HG03064 (cell line): ENCODE measurements around the gene LHX4.

Source experiments
- ATAC-seq: cut with Tn5 transposase; IDR thresholded peaks from one replicate; pipeline ENCODE4 v1.9.1; 2021; ENCODE audit warnings: low read depth; ENCODE audit not compliant: unreplicated experiment

Gene LHX4

DNA sequence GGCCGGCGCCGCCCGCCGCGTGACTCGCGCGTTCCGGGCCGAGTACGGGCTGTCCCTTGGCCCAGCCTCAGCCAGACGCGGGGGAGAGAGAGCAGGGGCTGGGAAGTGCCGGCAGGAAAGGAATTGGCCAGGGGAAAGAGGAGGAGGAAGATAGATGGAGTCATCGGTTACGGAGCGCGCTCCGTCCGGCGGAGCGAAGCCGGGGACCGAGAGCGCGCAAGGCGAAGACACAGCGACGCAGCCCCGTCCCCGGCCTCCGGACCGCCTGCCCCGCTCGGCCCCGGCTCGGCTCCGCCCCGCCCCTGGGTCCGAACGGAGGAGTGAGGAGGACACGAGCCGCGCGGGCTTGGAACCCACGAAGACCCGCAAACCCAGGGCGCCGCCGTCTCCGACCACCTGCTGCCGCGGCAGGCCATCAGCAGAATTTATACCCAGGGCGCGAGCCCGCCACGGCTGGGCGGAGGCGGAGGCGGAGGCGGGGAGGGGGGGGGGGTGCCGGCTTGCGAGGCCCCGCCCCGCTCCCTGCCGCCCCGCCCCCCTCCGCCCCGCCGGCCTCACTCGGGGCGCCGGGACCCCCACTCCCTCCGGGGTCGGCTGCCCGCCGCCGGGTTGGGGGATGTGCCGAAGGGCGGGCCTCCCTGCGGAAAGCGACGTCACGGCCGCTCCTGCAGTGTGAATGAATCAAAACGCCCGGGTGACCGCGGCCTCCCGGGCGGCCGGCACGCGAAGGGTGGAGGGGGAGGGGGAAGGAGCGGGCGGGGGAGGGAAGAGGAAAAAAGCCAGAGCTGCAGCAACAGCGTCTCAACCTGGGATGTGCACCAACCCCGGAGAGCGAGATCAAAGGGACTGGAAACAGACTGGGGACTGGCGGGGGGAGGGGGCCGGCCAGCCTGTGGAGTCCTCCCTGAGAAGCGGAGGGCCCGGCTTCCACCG is at the start of gene LHX4:
TSS of gene LHX4 (plus strand) at position 782 of the 933 bp plus-strand sequence. CDS start 266 bp downstream, outside the sequence.
- no peak for ATAC-seq

DNA sequence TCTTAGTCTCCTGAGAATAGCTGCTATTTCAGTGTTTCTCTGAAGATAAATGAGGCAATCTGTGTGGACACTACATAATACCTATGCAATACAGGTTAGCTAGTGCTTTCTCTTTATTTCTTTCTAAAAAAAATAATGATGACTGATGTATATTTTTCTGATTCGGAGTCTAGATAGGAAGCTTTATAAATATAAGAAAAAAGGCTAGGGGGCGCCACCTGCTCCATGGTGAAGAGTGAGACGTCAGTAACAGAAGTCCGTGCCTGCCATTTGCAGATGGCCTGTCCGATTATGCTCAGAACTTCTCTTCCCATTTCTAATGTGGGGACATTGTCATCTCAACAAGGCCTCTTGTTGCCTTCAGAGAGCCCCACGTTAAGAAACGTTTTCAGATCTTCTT is 49.0 kb upstream of the LHX4 start:
- no peak for ATAC-seq

GRCh38 chr1:180181996-180182642 is 47.9 kb upstream of the LHX4 start:
- no peak for ATAC-seq

DNA sequence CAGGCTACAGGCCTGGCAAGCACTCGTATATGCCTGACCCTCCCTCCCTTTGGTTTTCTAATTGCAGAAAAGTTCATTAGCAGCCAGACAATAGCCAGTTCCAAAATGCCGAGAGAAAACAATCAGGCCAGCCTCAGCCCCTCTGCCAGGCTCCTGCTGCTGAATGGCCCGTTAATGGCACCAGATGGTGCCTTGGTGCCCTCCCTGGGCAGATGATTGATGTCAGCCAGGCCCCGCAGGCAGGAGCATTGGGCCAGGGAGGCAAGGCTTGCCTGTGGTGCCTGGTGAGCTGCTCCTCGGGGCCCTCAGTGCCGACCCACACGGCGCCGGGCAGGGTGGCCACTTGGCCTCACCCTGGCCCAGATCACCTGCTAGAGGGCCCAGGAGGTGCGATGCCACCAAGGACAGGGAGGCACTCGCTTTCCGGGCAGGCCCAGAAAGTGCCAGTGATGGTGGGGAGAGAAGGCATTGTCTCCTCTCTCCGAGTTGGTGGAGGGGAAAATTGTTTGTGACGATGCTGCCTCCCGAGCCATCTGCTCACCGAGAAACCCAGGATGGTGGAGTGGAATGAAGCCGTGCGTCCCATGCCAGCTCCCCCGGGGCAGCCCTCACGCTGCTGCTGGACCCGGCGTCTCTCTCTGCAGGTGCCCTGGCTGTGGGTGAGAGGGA is 47.3 kb upstream of the LHX4 start:
- ATAC-seq = no peak

DNA sequence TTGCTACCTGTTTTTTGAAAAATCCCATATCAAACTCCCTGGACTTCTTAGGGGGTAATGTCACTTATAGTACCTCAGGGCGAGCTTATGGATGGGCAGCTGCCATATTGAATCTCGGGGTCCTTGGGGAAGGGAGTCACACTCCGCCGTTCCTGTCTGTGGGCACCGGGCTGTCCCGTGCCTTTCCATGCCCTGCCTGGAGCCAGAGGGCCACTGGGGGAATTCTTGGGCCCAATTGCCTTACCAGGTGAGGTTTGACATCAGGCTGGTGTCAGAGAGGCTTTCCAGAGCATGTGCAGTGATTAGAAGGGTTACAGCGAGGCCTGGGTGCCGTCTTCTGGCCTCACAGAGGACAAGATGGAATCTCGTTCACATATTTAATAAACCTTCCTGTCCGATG is 46.6 kb upstream of the LHX4 start:
- no peak for ATAC-seq

- ATAC-seq = no peak
Observed at GRCh38 chr1:180184041-180184440, 46.0 kb upstream of the LHX4 start.

GRCh38 chr1:180185281-180185680 is 44.8 kb upstream of the LHX4 start:
- no peak for ATAC-seq

- no peak for ATAC-seq
Observed at GRCh38 chr1:180185971-180186645, 44.0 kb upstream of the LHX4 start.

GRCh38 chr1:180186831-180187230 is 43.2 kb upstream of the LHX4 start:
- ATAC-seq = no peak

DNA sequence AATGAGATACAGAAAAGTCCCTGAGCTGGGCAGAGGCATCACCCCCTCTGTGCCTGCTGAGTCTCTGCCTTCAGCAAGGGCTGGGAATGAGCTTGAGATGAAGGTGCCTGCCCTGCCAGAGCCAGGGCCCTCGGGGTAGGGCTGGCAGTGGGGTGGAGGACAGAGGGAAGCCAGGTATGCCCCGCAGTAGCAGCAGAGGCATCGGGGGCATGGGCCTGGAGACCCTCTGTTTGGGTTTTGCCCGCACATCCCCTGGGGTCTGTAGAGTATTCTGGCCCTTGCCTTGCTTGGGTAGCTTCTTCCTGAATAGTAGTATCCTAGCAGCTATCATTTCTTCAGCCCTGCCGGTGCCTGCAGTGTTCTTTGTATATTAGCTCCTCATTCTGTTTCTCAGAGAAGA is 42.4 kb upstream of the LHX4 start:
- no peak for ATAC-seq

DNA sequence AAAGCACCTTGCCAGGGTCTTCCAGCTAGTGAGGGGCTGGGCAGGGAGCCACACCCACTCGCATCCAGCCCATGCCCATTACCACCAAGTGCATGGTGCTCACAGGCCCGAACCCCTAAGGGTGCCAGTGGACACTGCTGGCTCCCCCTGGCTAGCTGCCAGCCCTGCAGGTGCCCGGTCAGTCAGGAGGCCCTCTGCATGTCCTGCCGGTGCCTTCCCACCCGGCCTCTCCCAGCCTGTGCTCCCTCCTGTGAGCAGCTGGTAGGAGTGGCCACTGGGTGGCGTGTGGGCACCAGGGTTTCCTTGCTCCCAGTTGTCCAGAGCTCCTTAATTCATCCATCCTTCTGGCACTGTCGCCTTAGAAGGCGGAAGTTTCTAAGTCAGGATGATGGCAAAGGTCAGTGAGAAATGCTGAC is 42.0 kb upstream of the LHX4 start:
- no peak for ATAC-seq

DNA sequence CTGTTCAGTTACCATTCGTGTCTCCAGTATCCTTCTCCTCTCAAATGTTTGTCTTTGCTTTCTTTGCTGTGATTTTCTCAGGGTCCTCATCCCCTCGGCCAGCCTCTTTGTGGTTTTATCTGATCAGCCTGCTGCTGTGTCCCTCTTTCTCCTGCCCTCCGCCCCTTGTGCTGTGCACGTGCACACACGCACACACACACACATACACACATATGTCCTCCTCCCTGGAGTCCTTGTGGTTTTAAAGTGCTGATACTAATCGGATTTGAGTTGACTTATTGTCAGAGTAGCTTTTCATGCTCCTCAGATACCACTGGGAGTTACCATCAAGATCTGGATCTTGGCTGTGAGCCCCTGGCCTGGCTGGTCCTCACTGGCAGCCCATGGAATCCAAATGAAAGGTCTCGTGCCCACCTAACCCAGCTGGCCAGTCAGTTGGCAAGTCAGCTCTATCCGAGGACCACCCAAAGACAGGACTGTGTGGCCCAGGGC is 41.3 kb upstream of the LHX4 start:
- ATAC-seq = no peak

GRCh38 chr1:180190091-180190490 is 40.0 kb upstream of the LHX4 start:
- no peak for ATAC-seq

- ATAC-seq = no peak
Observed at GRCh38 chr1:180192172-180192571, 37.9 kb upstream of the LHX4 start.

- no peak for ATAC-seq
Observed at GRCh38 chr1:180193141-180194047, 36.7 kb upstream of the LHX4 start.

DNA sequence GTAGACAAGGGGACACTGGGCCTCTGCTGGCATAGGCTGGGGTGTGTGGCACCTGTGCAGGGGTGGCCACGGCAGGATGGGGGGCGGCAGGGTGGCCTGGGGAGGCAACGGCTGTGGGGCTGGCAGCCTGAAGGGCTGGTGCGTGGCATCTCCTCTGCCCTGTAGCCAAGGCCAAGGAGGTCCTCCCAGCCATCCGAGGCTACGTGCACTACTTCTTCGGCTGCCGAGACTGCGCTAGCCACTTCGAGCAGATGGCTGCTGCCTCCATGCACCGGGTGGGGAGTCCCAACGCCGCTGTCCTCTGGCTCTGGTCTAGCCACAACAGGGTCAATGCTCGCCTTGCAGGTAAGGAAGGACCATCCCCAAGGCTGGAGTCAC is 36.0 kb upstream of the LHX4 start:
- ATAC-seq = no peak

GRCh38 chr1:180194546-180195207 is 35.4 kb upstream of the LHX4 start:
- no peak for ATAC-seq

DNA sequence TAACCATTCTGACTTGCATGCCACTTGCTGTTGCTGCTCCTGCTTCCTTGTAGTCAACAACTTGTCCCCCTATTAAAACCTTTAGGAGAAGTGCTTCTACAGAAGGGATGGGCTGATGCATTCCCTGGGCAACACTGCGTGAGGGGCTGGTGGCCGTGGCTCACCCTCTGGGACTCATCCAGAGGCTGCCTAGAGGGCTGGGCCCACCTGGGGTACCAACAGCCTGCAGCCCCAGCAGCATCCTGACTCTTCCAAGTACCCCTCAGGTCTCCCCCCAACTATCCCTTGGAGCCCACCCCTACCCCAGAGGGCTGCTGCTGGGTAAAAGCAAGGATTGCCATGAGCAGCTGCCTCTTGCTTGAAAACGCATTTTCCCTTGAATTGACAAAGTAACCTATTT is 34.7 kb upstream of the LHX4 start:
- no peak for ATAC-seq

GRCh38 chr1:180195916-180196315 is 34.1 kb upstream of the LHX4 start:
- no peak for ATAC-seq
